Lung microvascular endothelial cell (primary cell): ENCODE measurements around the gene RPH3AL. TPM values are rescaled to one million over a fixed set of nuclear protein-coding genes. Genes with fewer than 3 reads are reported as not detected.
"Not testable (repeated sequence)": the region's sequence is repeated elsewhere in the genome, so short reads cannot be mapped to it uniquely, and the experiment has no call there.

Experiments
- DNase-seq, 2 donors: peaks; one replicate each; pipeline versions ENCODE4 v3.0.0 to v3.0.0-alpha.2; 2010; ENCODE audit warnings: low read depth in 2 of 2
- total RNA-seq: library from RNA; depleted of rRNA; stranded (reverse); fragments of >200 nt; gene quantifications from 2 replicates; pipeline ENCODE4 v1.2.1, GENCODE V29; 2014

RPH3AL gene
- total RNA-seq, 1 donor from 2014 or later: 22.2 TPM

- no peak for DNase-seq
Measured at GRCh38 chr17:205148-205669, 147.4 kb downstream of the RPH3AL start.

DNA sequence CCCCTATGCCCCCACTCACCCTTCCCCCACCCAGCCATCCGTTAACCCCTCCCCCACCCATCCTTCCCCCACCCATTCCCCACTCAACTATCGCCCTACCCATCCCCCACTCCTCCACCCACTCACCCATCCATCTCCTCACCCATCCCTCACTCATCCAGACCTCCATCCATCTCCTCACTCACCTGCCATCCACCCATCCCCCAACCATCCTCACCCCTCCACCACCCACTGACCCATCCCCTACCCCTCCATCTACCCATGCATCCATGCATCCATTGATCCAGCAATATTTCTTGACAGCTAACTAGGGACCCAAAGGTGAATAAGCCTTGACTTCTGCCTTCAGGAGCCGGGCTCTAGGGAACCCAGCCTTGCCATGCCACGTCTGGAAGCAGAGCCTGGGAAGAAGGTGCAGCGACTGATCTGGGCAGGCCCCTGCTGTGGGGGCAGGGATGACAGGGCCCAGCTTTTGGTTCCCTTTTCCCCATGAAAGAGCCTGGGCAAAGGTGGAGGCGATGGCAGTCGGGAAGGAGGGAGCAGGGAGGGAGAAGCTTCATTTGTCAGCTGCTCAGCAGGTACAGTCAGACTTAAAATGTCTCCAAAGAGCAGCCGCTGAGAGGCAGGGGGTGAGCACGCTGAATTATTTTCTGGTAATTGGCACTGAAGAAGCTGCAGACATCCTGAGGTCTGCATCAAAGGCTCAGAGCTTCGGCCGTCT is 148.0 kb downstream of the RPH3AL start:
- DNase-seq: no peak

GRCh38 chr17:202501-202951 is 150.1 kb downstream of the RPH3AL start:
- DNase-seq: no peak

GRCh38 chr17:201736-202135 is 150.9 kb downstream of the RPH3AL start:
- not testable (repeated sequence) for DNase-seq

DNA sequence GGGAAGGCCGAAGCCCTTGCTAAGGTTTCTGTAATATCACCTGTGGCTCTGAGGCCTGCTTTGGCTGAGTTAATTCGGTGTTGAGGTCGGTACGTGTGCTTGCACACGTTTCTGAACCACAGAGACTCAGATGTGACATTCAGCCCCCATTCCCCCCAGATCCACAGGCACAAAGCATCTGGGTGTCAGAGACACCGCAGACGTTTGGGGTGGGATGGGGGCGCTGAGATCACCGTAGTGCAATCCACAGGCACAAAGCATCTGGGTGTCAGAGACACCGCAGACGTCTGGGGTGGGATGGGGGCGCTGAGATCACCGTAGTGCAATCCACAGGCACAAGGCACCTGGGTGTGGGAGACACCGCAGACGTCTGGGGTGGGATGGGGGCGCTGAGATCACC is 151.3 kb downstream of the RPH3AL start:
- DNase-seq: not testable (repeated sequence)

DNA sequence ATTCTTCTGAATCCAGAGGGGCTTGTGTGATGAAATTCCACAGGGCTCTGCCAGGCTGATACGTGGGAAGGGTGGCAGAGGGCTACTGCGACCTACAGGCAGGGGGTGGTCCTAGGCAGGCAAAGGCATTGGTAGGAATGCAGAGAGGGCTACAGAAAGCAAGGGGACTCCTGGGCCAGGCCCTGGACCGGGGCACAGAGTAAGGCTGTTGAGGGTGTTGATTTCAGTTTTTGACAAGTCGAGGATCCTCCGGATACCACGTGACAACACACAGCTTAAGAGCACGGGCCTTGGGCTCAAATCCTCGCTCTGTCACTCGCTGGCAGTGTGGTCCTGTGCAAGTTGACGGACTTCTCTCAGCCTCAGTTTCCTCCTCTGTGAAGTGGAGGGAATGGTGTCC is 152.0 kb downstream of the RPH3AL start:
- DNase-seq: no peak

DNA sequence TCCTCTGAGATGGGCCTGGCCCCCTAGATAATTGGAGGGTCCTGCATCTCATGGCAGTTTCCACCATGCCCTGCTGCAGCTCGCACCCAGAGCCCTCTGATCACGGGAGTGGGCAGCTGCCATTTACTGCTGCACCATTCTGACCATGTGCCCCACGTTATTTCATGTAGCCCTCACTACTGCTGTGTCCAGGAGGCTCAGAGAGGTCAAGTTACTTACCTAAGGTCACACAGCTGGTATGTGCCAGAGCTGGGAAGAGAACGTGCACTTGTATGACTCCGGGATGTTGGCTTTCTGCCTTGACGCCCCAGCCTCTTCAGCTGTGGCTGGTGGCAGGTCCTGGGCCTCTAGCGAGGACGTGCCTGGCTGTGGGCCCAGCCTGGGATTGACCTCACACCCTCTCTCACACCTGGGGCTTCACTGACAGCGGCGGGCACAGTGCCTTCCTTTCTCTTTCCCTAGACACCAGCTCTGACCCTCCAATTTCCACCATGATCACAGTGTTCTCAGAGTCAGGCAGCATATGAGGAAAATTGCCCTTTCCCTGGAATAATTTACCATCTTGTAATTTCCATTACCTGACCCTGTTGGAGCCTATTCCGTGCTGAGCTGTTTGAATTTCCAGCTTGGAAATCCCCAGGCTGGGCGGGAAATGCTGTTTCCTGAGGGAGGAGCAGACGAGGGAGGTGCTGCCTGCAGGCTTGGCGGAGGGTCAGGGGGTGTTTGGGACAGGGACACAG is 152.6 kb downstream of the RPH3AL start:
- DNase-seq: peak; percentile 77 to 96

DNA sequence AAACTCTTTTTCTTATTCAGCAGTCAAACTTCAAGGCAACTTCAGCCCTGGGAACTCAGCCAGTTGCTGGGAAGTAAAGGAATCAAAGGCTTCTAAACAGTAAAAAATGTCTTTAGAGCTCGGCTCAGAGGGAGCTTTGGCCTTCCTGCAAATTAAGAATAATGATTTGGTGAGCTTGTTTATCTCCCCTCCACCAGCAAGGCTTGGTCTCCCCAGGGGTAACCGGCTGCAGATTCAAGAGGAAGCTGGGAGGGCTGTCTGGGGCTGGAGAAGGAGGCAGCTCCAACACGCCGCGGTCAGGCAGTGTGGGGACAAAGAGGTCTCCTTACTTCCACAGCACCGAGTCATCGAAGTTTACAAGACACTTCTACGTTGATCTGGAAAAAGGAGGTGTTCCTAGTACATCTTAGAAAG is 153.4 kb downstream of the RPH3AL start:
- DNase-seq: peak in 1 of 2 donors; percentile 26

- DNase-seq: not testable (repeated sequence)
Measured at GRCh38 chr17:198225-198624, 154.4 kb downstream of the RPH3AL start.

GRCh38 chr17:197352-197751 is 155.3 kb downstream of the RPH3AL start:
- no peak for DNase-seq

GRCh38 chr17:194828-195602 is 157.6 kb downstream of the RPH3AL start:
- no peak for DNase-seq

DNA sequence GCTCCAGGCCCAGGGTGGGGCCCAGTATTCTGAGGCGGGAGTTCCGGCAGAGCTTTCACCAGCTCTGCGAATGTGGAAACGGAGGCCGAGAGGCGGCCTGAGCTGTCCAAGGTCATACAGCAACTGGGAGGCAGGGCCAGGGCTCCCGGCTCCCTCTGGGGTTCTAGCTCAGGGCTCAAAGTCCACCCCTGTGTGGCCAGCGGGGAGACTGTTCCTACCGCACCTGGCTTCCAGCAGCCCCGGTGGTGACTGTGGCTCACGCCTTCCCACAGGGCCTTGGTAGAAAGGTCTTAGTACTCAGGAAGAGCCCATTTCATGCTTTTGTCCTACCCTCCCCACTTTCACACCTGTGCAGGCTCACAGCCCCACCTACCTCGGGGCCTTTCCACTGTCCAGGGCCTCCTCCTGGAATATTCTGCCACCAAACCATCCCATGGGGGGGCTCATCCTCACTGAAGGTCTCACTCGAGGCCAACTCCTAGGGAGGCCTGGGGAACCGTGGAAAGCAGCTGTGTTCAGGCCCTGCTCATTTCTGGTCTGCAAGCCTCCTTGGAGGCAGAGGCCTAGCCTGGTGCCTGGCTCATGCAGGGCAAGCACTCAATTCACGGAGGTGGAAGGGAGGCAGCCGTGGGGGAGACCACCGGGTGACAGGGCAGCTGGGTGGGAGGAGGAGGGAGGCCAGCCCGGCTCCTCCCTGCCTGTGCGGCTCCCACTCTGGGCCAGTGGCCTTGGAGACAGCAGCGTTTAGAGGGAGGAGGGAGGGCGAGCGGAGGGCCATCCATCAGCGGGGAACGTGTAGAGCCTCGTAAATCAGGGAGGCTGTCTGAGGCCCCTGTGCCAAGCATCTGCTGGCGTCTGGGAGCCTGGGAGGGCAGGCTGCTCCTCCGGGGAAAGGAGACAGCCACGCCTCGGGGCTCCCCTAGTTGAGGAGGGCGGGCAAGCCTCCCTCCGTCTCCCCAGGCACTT is 158.5 kb downstream of the RPH3AL start:
- no peak for DNase-seq

DNA sequence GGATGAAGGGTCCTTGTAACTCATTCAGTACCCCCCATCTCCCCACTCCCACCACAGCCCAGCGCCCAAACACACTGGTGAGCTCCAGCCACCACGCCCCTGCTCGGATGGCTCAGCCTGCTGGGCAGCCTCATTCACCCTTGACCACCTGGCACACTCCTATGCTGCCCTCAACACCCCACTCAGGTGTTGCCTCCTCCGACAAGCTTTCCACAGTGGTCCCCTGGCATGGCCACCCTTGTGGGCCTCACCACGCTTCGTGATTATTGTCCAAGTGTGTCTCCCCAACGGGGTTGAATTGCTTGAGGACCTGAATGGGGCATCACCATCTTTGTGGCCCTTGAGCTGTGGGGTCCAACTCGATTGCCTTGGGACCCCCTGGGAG is 159.2 kb downstream of the RPH3AL start:
- no peak for DNase-seq

DNA sequence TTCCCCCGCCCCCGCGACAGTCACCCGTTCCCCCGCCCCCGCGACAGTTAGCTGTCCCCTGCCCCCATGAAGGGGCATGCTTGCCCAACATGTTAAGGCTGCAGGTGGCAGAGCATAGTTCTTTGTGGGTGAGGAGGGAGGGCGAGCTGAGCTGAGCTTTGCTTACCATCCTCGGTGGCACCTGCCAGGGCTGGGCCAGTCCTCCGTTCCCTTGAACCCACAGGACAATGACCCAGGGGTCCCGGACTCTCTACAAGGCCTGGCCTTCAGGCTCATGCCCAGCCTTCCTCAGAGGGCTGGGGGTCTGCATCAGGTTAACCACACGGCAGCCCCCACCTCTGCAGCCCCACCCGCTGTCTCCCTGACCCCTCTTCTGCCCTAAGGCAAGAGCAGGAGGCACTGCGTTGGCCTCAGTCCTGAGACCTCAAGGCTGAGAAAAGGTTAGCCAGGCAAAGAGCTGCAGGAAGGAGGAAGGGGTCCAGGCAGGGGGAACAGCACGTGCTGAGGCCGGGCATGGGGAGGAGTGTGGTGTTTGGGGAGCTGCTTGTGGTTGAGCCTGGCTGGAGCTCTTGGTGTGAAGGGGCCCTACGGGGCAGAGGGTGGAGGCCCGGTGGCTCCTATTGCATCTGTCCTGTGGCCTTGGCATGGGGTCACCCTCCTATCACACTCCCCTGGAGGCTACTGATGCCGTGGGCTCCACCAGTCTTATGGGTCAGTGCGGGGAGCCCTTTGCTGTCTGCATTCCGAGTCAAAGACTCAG is 159.8 kb downstream of the RPH3AL start:
- no peak for DNase-seq

DNA sequence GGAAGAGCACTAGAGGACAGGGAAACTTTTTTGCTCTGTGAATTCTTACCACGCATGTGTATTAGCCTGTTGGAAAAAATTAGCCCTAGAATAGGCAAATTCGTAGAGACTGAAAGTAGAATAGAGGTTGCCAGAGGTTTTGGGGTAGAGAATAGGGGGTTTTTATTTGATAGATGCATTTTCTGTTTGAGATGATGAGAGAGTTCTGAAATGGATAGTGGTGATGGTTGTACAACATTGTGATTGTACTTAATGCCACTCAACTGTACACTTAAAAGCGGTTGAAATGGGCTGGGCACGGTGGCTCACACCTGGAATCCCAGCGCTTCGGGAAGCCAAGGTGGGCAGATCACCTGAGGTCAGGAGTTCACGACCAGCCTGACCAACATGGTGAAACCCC is 163.2 kb downstream of the RPH3AL start:
- DNase-seq: no peak

DNA sequence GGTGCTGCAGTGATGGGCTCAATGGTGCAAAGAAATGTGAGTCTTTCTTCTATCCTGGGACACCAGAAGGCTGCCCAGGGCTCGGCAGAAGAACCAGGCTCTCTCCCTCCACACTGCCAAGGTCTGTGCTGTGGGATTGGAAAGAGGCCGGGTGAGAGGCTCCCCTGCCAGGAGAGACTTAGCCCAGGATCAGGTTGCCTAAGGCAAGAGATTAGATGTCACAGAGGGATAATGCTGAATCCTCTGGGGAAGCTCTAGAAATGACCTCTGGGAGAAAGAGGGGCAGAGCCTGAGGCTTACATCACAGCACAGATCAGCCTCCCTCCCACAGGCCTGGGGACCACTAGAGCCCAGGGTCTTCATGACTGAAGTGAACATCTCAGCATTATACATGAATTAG is 165.5 kb downstream of the RPH3AL start:
- no peak for DNase-seq

GRCh38 chr17:185445-186138 is 167.0 kb downstream of the RPH3AL start:
- DNase-seq: peak in 1 of 2 donors; percentile 45

DNA sequence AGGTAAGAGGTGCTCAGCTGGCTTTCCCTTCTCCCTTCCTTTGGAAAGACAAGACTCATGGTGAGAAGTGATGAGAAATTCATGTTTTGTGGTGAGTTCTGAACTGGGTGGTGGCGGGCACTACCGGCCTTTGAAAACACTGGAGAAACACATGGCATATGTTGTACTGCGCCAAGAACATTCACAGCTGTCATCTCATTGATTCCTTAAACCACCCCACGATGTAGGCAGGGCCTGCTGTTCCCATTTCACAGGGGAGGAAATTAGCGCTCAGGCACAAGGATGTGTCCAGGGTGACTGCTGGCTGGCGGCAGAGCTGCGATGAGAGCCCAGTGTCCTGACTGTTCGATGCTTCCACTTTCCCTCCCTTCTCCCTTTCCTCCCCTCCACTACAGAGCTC is 169.6 kb downstream of the RPH3AL start:
- no peak for DNase-seq

DNA sequence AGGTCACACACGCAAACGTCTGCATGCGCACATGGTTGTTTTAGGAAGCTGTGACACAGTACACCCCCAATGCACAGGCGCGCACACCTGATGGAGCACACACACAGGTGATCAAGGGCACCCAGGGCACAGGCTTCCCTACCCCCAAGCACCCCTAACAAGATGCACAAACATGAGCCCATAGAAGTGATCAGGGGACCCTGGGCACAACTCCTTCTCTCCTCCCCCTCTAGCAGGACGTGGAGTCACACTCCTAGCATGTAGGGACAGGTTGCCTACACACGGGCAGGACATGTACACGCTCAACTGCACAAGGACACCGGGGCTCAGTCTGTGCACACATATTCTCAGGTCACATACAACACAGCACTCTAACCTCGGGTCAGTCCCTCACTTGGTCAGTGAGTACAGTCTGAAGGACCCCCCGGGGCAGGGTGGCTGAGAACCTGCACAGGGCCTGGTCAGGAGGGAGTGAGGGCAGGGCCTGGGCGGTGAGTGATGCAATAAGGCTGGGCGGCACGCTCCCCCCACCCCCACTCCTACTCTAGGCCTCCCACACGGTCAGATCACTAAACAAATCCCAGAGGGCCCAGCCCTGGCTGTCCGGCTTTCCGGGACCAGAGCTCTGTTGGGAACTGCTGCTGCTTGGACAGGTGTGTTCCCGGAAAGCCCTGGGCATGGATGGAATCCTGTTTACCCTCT is 170.4 kb downstream of the RPH3AL start:
- DNase-seq: peak in 1 of 2 donors; percentile 28
